ENCODE data around the gene PPOX. TPM values are rescaled to one million over a fixed set of nuclear protein-coding genes. Genes with fewer than 3 reads are reported as not detected.
A peak's percentile ranks its signal among the peaks of the same experiment; 100 is the strongest.

Gene PPOX
- total and polyA plus RNA-seq, 8 donors: 15.2 to 53.0 (median 46.6) TPM

DNA sequence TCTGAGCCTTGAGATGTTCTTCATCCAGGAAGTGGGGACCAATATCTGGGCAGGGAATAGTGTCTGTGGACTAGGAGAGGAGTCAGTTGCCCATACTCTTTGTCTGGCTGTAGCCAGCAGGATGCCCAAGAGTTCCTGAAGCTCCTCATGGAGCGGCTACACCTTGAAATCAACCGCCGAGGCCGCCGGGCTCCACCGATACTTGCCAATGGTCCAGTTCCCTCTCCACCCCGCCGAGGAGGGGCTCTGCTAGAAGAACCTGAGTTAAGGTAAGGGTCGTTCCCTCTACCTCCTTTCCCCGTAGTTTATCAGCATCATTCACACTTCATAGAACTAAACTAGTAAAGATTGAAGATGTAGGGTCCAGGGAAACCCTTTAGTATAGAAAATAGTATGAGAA is 3.4 kb upstream of the PPOX start:
- Histone ChIP-seq H3K36me3 (peaks cover 0 to 44% of the 10 kb centered on the region in 2 donors), H3K4me1 (peaks cover 14 to 51% of the 10 kb centered on the region in 2 donors)
- intact Hi-C loops (cut with DNase I): no loop called here

DNA sequence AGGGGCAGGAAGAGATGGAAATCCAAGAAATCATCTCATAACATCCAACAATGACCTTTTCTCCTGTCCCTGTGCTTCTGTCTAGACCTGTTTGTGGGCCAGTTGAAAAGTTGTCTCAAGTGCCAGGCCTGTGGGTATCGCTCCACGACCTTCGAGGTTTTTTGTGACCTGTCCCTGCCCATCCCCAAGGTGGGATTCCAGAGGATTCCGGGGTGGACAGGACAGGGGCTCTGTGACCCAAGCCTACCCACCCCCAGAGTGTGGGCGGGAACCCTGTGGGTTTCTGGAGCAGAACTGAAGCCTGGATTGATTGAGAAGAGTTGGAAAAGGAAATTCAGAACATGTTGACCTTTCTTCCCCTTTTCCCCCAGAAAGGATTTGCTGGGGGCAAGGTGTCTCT is 2.4 kb upstream of the PPOX start:
- TF ChIP-seq, protein P1, sequence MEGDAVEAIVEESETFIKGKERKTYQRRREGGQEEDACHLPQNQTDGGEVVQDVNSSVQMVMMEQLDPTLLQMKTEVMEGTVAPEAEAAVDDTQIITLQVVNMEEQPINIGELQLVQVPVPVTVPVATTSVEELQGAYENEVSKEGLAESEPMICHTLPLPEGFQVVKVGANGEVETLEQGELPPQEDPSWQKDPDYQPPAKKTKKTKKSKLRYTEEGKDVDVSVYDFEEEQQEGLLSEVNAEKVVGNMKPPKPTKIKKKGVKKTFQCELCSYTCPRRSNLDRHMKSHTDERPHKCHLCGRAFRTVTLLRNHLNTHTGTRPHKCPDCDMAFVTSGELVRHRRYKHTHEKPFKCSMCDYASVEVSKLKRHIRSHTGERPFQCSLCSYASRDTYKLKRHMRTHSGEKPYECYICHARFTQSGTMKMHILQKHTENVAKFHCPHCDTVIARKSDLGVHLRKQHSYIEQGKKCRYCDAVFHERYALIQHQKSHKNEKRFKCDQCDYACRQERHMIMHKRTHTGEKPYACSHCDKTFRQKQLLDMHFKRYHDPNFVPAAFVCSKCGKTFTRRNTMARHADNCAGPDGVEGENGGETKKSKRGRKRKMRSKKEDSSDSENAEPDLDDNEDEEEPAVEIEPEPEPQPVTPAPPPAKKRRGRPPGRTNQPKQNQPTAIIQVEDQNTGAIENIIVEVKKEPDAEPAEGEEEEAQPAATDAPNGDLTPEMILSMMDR (IDR thresholded peaks at IDR 0.05): no peak
- Histone ChIP-seq H3K4me1 (peaks cover 12 to 48% of the 10 kb centered on the region in 2 donors), H3K36me3 (peaks cover 0 to 39% of the 10 kb centered on the region in 2 donors), H3K27me3 (no peaks in the 10 kb centered on the region), H3K9me3 (no peaks in the 10 kb centered on the region), H3K4me3 (no peak overlapping the region), H3K27ac (no peak overlapping the region)
- intact Hi-C loops (cut with DNase I): no loop called here
- DNase-seq: peak in 1 of 4 donors; percentile 32
- ATAC-seq: no peak

More for the DNA sequence above, 3.4 kb upstream of the PPOX start:
- TF ChIP-seq, protein P1 (IDR thresholded peaks at IDR 0.05): no peak
- no peak overlapping the region for H3K27ac ChIP-seq
- ATAC-seq (no peak), DNase-seq (no peak)
- no peak overlapping the region for H3K4me3 ChIP-seq
- H3K27me3 ChIP-seq: no peaks in the 10 kb centered on the region
- H3K9me3 ChIP-seq: no peaks in the 10 kb centered on the region

DNA sequence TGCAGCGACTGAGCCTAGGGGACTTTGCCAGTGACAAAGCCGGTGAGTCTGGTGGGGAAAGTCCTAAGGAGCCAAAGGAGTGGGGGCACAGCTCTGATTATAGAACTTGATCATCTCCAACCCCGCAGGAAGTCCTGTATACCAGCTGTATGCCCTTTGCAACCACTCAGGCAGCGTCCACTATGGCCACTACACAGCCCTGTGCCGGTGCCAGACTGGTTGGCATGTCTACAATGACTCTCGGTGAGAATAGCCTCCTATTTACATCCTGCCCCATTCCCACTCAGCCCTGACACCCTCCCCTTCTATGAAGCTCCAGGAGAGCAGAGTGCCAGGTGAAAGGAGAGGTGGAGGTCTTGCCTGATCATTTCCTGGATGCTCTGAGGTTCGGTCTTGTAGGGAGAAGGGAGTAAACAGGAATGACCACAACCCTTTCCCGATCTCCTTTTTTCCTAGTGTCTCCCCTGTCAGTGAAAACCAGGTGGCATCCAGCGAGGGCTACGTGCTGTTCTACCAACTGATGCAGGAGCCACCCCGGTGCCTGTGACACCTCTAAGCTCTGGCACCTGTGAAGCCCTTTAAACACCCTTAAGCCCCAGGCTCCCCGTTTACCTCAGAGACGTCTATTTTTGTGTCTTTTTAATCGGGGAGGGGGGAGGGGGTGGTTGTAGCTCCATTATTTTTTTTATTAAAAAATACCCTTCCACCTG is 1.2 kb upstream of the PPOX start:
- Histone ChIP-seq H3K9me3 (no peaks in the 10 kb centered on the region), H3K36me3 (peaks cover 0 to 52% of the 10 kb centered on the region in 2 donors), H3K4me1 (peaks cover 7 to 42% of the 10 kb centered on the region in 2 donors), H3K4me3 (peak overlapping the region in 1 of 2 donors; percentile 73), H3K27ac (peak overlapping the region; percentile 88 to 96), H3K27me3 (no peaks in the 10 kb centered on the region)
- intact Hi-C loops (cut with DNase I): no loop called here
- TF ChIP-seq, protein P1 (IDR thresholded peaks at IDR 0.05): no peak
- no peak for ATAC-seq
- peak in 1 of 4 donors; percentile 33 for DNase-seq

DNA sequence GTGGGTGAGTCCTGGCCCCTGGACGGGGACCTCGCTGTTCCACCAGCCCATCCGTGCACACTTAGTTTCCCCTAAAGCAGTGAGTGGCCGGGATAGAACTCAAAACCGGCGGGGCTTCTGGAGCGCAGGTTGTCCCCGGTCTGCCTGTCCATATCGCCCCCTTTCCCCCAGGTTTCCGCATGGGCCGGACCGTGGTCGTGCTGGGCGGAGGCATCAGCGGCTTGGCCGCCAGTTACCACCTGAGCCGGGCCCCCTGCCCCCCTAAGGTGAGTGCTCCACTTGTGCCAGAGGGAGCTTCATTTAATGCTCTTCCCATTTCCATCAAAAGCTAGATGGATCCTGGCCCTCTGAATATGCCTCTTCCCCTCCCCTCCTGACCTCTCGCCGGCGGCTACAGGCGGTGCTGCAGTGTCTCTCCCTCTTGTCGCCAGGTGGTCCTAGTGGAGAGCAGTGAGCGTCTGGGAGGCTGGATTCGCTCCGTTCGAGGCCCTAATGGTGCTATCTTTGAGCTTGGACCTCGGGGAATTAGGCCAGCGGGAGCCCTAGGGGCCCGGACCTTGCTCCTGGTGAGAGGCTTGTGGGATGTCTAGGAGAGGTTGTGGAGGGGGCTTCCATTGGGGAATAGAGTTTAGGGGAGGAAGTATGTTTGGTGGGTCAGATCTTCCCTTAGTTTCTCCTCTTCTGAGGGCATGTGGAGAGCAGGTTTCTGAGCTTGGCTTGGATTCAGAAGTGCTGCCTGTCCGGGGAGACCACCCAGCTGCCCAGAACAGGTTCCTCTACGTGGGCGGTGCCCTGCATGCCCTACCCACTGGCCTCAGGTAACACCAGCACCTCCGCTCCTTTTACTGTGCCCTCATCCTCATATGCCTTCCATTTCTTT is 683 bp downstream of the PPOX start:
- DNase-seq (peak in 2 of 4 donors; percentile 35 to 78), ATAC-seq (peak; percentile 6)
- Histone ChIP-seq H3K4me3 (peak overlapping the region; percentile 62 to 73), H3K9me3 (no peaks in the 10 kb centered on the region), H3K27ac (peak overlapping the region; percentile 88 to 96), H3K27me3 (no peaks in the 10 kb centered on the region), H3K4me1 (peaks cover 4 to 28% of the 10 kb centered on the region in 2 donors), H3K36me3 (peaks cover 0 to 64% of the 10 kb centered on the region in 2 donors)
- TF ChIP-seq, protein P1 (IDR thresholded peaks at IDR 0.05): no peak
- intact Hi-C loops (cut with DNase I): no loop called here

DNA sequence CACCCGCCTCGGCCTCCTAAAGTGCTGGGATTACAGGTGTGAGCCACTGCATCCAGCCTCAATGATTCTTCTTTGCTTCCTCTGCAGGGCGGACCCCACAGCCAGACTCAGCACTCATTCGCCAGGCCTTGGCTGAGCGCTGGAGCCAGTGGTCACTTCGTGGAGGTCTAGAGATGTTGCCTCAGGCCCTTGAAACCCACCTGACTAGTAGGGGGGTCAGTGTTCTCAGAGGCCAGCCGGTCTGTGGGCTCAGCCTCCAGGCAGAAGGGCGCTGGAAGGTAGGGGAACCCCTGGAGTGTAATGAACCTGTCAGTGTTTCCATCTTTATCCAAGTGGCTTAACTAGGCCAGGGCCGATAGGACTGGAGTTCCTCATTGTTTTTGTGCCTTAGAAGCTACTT is 2.7 kb downstream of the PPOX start:
- DNase-seq (peak in 1 of 4 donors; percentile 26), ATAC-seq (no peak)
- H3K27me3 ChIP-seq: no peaks in the 10 kb centered on the region
- H3K9me3 ChIP-seq: no peaks in the 10 kb centered on the region
- H3K4me1 ChIP-seq: peaks cover 8 to 28% of the 10 kb centered on the region in 2 donors
- H3K36me3 ChIP-seq: peaks cover 0 to 64% of the 10 kb centered on the region in 2 donors
- no peak overlapping the region for H3K27ac ChIP-seq
- TF ChIP-seq, protein P1 (IDR thresholded peaks at IDR 0.05): no peak
- intact Hi-C loops (cut with DNase I): no loop called here
- no peak overlapping the region for H3K4me3 ChIP-seq

Measured in left lung (tissue), 10 donors.